ENCODE measurements around the gene GINS1. TPM values are rescaled to one million over a fixed set of nuclear protein-coding genes. Genes with fewer than 3 reads are reported as not detected.
A peak's percentile ranks its signal among the peaks of the same experiment; 100 is the strongest.

Gene GINS1
- total and polyA plus RNA-seq, 2 of the 8 experiments (the other 6 are each of a cell fraction or from before 2014, with no cell fraction given) = 44.7 to 68.4 TPM

DNA sequence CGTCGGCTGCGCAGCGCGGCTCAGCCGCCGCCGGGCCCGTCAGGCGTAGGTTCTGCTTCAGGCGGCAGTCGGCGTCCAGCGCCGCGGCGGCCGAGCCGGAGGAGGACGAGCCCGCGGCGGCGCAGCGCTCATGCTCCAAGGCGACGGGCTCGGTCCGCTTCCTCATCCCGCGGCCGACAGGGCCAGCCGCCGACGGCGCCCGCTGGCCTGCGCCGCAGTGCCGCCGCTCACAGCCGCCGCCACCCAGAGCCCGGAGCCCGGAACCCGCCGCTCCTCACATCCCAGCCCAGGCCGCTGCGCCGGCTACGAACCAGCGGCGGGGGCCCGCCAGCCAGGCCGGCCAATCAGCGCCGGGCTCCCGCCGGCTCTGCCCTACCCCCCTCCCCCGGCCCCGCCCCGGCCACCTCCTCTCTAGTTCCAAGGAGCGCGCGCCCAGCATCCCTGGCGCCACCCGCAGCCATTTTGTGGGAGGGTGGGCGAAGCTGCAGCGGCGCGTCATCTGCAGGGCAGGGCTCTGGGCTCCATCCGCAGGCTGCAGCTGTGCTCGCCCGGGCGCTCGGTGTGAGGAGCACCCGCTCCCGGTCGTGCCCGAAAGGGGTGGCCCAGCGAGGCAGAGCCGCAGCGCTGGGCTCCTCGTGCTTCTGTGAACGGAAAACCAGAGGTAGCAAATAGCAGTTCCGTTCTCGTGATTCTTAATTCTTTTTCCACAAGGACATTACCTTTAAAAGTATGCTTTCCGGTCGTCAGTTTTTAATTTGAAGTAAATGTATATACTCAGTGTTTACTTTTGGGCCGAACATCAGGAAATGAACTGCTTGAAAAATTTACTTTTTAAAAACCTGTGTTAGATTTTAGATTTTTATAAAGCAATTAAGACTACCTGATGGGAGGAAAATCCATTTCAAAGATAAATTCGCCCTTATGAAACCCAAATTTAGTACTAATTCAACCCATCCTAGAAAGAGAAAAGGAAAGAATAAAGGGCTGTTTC, 16.6 kb upstream of the GINS1 start, which contains the start of gene ABHD12:
Gene ABHD12 (minus strand): TSS at position 298 of the 991 bp plus-strand sequence. CDS start 132 bp downstream, at position 166.
- FAIRE-seq = no peak
- H4K91ac ChIP-seq (replicated peaks; ENCODE audit: insufficient read length, low read length) = peak within 1 kb of the TSS; percentile 74
- H3K56ac ChIP-seq (replicated peaks; ENCODE audit: insufficient read length, low read depth, low read length) = peak within 1 kb of the TSS; percentile 82
- peak within 1 kb of the TSS; percentile 93; the same call in 1 of the 2 replicates for H4K8ac ChIP-seq (ENCODE audit: extremely low read depth, insufficient read depth, low read length)
- no peak within 1 kb of the TSS for H3K14ac ChIP-seq (ENCODE audit: insufficient read length)
- peaks cover 6% of the 10 kb centered on the region; the same call in 1 of the 2 replicates for H3K79me1 ChIP-seq (ENCODE audit: low read depth, low read length)
- peak within 1 kb of the TSS; percentile 99 for H4K5ac ChIP-seq (ENCODE audit: insufficient read length, low read depth, low read length)
- peaks cover 0 to 3% (median 0%) of the 10 kb centered on the region in 4 experiments; a peak in 2 of 7 replicates for H3K4me1 ChIP-seq (replicated peaks in 1 of 4; ENCODE audit: control insufficient read depth in 3 of 4, insufficient read depth in 4 of 4, low read length in 3 of 4)
- no peaks in the 10 kb centered on the region for H3K9me3 ChIP-seq (ENCODE audit: insufficient read depth in 2 of 2, low read depth in 1 of 2, low read length in 1 of 2)
- peak within 1 kb of the TSS; percentile 69 for H3K4ac ChIP-seq (replicated peaks; ENCODE audit: insufficient read length, low read depth, low read length)
- H2BK5ac ChIP-seq (ENCODE audit: low read depth, low read length) = peak within 1 kb of the TSS; percentile 57; the same call in 1 of the 2 replicates
- no peak within 1 kb of the TSS for H2AFZ ChIP-seq (ENCODE audit: low read length)
- peaks cover 4% of the 10 kb centered on the region in 2 experiments for H4K20me1 ChIP-seq (replicated peaks in 1 of 2; ENCODE audit: control insufficient read depth in 1 of 2, insufficient read depth in 2 of 2, low read length in 2 of 2)
- H3K23me2 ChIP-seq (ENCODE audit: low read depth, low read length) = peaks cover 8% of the 10 kb centered on the region
- no peaks in the 10 kb centered on the region for H3K27me3 ChIP-seq (replicated peaks in 1 of 4; ENCODE audit: control insufficient read depth in 3 of 4, extremely low read depth in 1 of 4, insufficient read depth in 3 of 4, low read length in 3 of 4)
- H2BK120ac ChIP-seq (replicated peaks; ENCODE audit: low read depth, low read length) = no peak within 1 kb of the TSS
- peak within 1 kb of the TSS; percentile 90 for H3K18ac ChIP-seq (ENCODE audit: extremely low read depth, low read length)
- H2BK20ac ChIP-seq (ENCODE audit: low read length) = no peak within 1 kb of the TSS
- H3K4me2 ChIP-seq (ENCODE audit: insufficient read depth in 1 of 2, low read depth in 2 of 2, low read length in 2 of 2) = peak within 1 kb of the TSS; percentile 82 to 94
- DNase-seq (ENCODE audit: low read depth in 1 of 2, low spot score in 2 of 2) = peak; percentile 82 to 92
- H3K23ac ChIP-seq (ENCODE audit: insufficient read length) = no peak within 1 kb of the TSS
- H2BK15ac ChIP-seq (ENCODE audit: low read length) = no peak within 1 kb of the TSS
- ChIA-PET POLR2A (ENCODE audit: partially characterized antibody) (interaction anchor here (1.0 to 2.5 kb wide), 3 partner anchors 16 to 66 kb away, joined by 3 to 13 read pairs (median 4); partner anchors contain the start of gene GINS1), CTCF (ENCODE audit: partially characterized antibody) (interaction anchor here (0.7 kb wide), 1 partner anchor 298 kb away, joined by 3 read pairs; no protein-coding TSS in a partner anchor)
- H3K27ac ChIP-seq (ENCODE audit: low read depth, low read length) = peak within 1 kb of the TSS; percentile 85
- 1% methylated on average over 44 of the region's 91 CpGs; no CpG with 5 or more reads in 1 of the 2 experiments for WGBS, 2 experiments (ENCODE audit: extremely low coverage in 1 of 2, insufficient coverage in 1 of 2, insufficient read length in 1 of 2, insufficient replicate concordance in 2 of 2, low coverage in 1 of 2, low lambda C conversion rate in 2 of 2, missing lambda C conversion rate in 1 of 2)
- H3K4me3 ChIP-seq (ENCODE audit: extremely low read depth in 1 of 4, insufficient read depth in 2 of 4, low read depth in 3 of 4, low read length in 4 of 4) = peak within 1 kb of the TSS; percentile 55 to 95 (median 66)
- no peak within 1 kb of the TSS for H2BK12ac ChIP-seq (ENCODE audit: low read depth, low read length)
- peaks cover 0 to 40% of the 10 kb centered on the region in 2 experiments; a peak in 2 of 4 replicates for H3K79me2 ChIP-seq (ENCODE audit: control insufficient read depth in 1 of 2, insufficient read depth in 2 of 2, low read length in 2 of 2)
- H2AK5ac ChIP-seq (ENCODE audit: low read depth, low read length) = no peak within 1 kb of the TSS
- peak within 1 kb of the TSS; percentile 76 to 95 (median 84) for H3K9ac ChIP-seq (replicated peaks in 1 of 4; ENCODE audit: extremely low read depth in 1 of 4, low read depth in 3 of 4, low read length in 3 of 4)
- peaks cover 0 to 4% (median 0%) of the 10 kb centered on the region in 4 experiments; a peak in 1 of 8 replicates for H3K36me3 ChIP-seq (ENCODE audit: control insufficient read depth in 2 of 4, insufficient read depth in 4 of 4, low read length in 3 of 4)
- TF ChIP-seq, protein P1, sequence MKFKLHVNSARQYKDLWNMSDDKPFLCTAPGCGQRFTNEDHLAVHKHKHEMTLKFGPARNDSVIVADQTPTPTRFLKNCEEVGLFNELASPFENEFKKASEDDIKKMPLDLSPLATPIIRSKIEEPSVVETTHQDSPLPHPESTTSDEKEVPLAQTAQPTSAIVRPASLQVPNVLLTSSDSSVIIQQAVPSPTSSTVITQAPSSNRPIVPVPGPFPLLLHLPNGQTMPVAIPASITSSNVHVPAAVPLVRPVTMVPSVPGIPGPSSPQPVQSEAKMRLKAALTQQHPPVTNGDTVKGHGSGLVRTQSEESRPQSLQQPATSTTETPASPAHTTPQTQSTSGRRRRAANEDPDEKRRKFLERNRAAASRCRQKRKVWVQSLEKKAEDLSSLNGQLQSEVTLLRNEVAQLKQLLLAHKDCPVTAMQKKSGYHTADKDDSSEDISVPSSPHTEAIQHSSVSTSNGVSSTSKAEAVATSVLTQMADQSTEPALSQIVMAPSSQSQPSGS (IDR thresholded peaks at IDR 0.05; ENCODE audit: low read length) = no peak
- TF ChIP-seq POLR2A (IDR thresholded peaks at IDR 0.05; ENCODE audit: control extremely low read depth in 1 of 2, low read depth in 2 of 2, low read length in 2 of 2) (peak; percentile 81 to 87), TBP (IDR thresholded peaks at IDR 0.05; ENCODE audit: low read depth, low read length) (peak; percentile 83), CHD2 (IDR thresholded peaks at IDR 0.05; ENCODE audit: low read length) (no peak), TCF12 (IDR thresholded peaks at IDR 0.05; ENCODE audit: low read depth, low read length) (0 out of 2 replicates have a peak, but pooled peaks have one; percentile 14), BRCA1 (IDR thresholded peaks at IDR 0.05; ENCODE audit: low read depth, low read length) (no peak), EP300 (IDR thresholded peaks at IDR 0.05; ENCODE audit: borderline replicate concordance in 1 of 2, low read depth in 2 of 2, low read length in 2 of 2) (no peak)
- TF ChIP-seq, protein P2, sequence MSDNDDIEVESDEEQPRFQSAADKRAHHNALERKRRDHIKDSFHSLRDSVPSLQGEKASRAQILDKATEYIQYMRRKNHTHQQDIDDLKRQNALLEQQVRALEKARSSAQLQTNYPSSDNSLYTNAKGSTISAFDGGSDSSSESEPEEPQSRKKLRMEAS (IDR thresholded peaks at IDR 0.05) = peak; percentile 37; the same call in 1 of the 2 replicates

Data from H1 (cell line).